Measurements from ENCODE around the gene STX18.

DNA sequence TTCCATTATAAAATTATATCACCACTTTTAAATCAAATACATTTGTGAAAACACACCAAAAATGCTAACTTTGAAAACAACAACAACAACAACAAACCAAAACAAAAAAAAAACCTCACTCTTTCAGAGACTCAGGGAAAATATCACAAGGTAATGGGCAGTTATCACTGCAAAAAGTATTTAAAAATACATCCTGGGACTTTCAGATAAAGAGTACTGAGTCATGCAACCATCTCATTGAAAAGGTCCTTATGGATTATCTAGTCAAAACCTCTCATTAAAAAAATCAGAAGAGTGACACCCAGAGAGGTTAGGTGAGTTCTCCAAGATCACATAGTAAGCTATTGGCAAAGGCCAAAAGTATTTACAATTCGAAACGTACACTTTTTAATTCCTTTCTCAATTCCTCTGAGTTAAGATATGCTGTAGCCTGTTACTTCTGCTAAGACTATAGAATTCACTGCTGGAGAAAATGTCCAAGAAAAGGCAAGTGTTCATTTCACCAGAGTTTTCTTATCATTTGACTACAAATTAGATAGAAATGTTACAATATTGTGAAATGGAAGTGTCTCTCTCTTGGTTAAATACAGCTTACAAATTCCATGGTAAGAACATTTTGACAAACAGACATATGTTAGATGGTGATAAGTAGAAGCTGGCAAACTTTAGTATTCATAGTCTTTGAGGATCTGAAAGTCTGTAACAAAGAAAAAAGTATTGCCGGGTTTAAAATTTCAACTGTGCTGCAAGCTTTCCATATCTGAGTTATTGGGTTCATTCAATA lies 9.3 kb downstream of the STX18 start:
- TF ChIP-seq, protein P1, sequence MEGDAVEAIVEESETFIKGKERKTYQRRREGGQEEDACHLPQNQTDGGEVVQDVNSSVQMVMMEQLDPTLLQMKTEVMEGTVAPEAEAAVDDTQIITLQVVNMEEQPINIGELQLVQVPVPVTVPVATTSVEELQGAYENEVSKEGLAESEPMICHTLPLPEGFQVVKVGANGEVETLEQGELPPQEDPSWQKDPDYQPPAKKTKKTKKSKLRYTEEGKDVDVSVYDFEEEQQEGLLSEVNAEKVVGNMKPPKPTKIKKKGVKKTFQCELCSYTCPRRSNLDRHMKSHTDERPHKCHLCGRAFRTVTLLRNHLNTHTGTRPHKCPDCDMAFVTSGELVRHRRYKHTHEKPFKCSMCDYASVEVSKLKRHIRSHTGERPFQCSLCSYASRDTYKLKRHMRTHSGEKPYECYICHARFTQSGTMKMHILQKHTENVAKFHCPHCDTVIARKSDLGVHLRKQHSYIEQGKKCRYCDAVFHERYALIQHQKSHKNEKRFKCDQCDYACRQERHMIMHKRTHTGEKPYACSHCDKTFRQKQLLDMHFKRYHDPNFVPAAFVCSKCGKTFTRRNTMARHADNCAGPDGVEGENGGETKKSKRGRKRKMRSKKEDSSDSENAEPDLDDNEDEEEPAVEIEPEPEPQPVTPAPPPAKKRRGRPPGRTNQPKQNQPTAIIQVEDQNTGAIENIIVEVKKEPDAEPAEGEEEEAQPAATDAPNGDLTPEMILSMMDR (IDR thresholded peaks at IDR 0.05): no peak
- no peak for TF ChIP-seq POLR2A (IDR thresholded peaks at IDR 0.05)
